ENCODE measurements around the gene MAGEA9B.

DNA sequence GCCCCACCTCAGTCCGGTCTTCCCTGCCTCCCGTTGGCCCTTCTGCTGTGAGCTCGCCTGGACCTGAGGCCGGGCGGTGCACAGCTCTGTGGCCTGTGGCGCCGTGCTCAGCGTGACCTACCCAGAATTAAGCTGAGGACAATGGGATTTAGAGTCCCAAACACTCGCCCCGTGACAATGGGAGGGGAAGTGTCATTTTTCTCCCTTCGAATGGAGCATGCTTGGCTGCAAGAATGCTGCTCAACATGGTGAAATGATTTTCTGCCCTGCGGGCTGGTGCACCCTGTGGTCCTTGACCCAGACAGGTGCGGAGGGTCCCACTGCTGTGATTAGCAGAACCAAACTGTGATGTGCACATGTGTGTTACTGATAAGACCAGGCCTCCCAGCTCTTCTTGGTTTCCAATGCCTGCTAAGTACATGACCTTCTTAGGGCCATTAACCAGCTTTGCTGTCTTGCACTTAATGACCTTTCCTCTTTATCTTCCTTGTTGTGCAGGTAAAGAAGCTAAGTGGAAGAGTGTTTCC, 45.7 kb downstream of the MAGEA9B start:
- no peak for TF ChIP-seq POLR2AphosphoS5 (IDR thresholded peaks at IDR 0.05; ENCODE audit: low read depth, low read length)
- TF ChIP-seq, protein P1, sequence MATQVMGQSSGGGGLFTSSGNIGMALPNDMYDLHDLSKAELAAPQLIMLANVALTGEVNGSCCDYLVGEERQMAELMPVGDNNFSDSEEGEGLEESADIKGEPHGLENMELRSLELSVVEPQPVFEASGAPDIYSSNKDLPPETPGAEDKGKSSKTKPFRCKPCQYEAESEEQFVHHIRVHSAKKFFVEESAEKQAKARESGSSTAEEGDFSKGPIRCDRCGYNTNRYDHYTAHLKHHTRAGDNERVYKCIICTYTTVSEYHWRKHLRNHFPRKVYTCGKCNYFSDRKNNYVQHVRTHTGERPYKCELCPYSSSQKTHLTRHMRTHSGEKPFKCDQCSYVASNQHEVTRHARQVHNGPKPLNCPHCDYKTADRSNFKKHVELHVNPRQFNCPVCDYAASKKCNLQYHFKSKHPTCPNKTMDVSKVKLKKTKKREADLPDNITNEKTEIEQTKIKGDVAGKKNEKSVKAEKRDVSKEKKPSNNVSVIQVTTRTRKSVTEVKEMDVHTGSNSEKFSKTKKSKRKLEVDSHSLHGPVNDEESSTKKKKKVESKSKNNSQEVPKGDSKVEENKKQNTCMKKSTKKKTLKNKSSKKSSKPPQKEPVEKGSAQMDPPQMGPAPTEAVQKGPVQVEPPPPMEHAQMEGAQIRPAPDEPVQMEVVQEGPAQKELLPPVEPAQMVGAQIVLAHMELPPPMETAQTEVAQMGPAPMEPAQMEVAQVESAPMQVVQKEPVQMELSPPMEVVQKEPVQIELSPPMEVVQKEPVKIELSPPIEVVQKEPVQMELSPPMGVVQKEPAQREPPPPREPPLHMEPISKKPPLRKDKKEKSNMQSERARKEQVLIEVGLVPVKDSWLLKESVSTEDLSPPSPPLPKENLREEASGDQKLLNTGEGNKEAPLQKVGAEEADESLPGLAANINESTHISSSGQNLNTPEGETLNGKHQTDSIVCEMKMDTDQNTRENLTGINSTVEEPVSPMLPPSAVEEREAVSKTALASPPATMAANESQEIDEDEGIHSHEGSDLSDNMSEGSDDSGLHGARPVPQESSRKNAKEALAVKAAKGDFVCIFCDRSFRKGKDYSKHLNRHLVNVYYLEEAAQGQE (IDR thresholded peaks at IDR 0.05; ENCODE audit: insufficient read depth in 1 of 2, low read depth in 2 of 2, low read length in 2 of 2), result no peak
- no peak for TF ChIP-seq FOXP2 (optimal IDR thresholded peaks at IDR 0.05; ENCODE audit: borderline replicate concordance, extremely low read depth, extremely low read length, insufficient read depth)
- no peak for TF ChIP-seq SIN3A (IDR thresholded peaks at IDR 0.05; ENCODE audit: borderline replicate concordance, insufficient read depth, low read length)
